Renal cortex interstitium (tissue), 11 donors: ENCODE data around the gene ATRNL1. TPM values are rescaled to one million over a fixed set of nuclear protein-coding genes. Genes with fewer than 3 reads are reported as not detected.
"Not testable (repeated sequence)": the region's sequence is repeated elsewhere in the genome, so short reads cannot be mapped to it uniquely, and the experiment has no call there.

Source experiments
- DNase-seq, 11 donors: peaks; one replicate each; pipeline ENCODE4 v3.0.0-alpha.2; 2013; ENCODE audit warnings: low read depth in 9 of 11, low spot score in 4 of 11; ENCODE audit errors: extremely low read depth in 1 of 11
- polyA plus RNA-seq, 3 donors: library from polyadenylated mRNA; unstranded; fragments of 120-200 nt; gene quantifications; one replicate each; pipeline ENCODE4 v1.2.1, GENCODE V29; 2013; ENCODE audit not compliant: insufficient read length in 3 of 3

Gene ATRNL1
- polyA plus RNA-seq, 3 donors, result 27.2 to 31.3 (median 27.6) TPM

DNA sequence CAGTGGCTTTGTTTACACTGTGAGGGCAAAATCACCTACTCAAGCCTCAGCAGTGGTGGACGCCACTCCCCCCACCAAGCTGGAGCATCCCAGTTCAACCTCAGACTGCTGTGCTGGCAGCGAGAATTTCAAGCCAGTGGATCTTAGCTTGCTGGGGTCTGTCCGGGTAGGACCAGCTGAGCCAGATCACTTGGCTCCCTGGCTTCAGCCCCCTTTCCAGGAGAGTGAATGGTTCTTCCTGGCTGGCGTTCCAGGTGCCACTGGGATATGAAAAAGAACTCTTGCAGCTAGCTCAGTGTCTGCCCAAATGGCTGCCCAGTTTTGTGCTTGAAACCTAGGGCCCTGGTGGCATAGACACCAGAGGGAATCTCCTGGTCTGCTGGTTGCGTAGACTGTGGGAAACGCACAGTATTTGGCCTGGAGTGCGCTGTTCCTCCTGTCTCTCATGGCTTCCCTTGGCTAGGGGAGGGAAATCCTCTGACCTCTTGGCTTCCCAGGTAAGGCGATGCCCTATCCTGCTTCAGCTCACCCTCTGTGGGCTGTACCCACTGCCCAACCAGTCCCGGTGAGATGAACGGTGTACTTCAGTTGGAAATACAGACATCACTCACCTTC, 398.5 kb downstream of the ATRNL1 start:
- no peak for DNase-seq

- no peak for DNase-seq
Measured at GRCh38 chr10:115503546-115503945, 410.4 kb downstream of the ATRNL1 start.

DNA sequence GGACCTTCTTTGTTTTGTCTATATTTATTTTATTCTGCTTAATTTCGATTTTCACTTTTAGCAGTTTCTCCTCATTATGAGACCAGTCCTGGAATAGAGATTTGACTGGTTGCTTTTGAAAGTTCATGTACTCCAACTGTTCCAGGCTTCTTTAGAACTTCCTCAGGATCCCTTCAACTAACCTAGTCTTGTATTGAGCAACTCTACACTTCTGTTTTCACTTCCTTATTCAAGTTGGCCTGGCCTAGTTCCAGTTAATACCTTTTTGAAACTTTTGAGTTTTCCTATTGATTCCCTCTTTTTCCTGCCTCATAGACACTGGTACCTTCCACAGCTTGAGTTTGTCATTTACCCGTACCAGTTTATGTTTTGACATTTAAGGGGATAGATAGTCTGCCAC, 421.7 kb downstream of the ATRNL1 start:
- no peak for DNase-seq

- no peak for DNase-seq
Measured at GRCh38 chr10:115525141-115525540, 432.0 kb downstream of the ATRNL1 start.

DNA sequence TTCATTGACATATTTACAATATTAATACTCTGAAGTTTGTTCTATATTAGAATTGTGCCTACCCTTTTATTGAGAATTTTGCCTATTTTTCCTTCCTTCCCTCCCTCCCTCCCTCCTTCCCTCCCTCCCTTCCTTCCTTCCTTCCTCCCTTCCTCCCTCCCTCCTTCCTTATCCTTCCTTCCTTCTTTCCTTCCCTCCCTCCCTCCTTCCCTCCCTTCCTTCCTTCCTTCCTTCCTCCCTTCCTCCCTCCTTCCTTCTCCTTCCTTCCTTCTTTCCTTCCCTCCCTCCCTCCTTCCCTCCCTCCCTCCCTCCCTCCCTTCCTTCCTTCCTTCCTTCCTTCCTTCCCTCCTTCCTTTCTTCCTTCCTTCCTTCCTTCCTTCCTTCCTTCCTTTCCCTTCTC, 434.5 kb downstream of the ATRNL1 start:
- DNase-seq, result not testable (repeated sequence)

- not testable (repeated sequence) for DNase-seq
Measured at GRCh38 chr10:115536401-115536800, 443.2 kb downstream of the ATRNL1 start.

GRCh38 chr10:115539142-115539762, 446.1 kb downstream of the ATRNL1 start:
- no peak for DNase-seq

GRCh38 chr10:115555887-115556402, 462.8 kb downstream of the ATRNL1 start:
- no peak for DNase-seq

GRCh38 chr10:115558252-115558651, 465.1 kb downstream of the ATRNL1 start:
- DNase-seq, result no peak

DNA sequence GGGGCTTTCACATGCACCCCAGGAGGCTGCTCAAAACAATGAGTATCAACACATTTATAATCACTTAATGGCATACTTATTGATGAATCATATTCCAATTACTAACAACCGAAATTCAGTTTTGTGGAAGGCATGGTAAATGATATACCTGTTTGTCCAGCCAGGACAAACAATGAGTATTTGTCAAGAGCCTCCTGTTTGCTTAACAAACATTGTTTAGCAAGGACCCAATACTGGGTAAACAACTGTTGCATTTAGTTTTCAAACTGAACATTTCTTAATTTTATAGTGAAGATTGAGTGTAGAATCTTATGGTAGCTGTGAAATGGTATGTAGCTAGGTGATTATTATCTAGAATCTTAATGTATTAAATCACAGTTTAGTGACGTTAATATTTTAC, 473.7 kb downstream of the ATRNL1 start:
- DNase-seq, result no peak

- DNase-seq, result no peak
Measured at GRCh38 chr10:115572740-115573455, 479.7 kb downstream of the ATRNL1 start.

GRCh38 chr10:115580239-115580638, 487.1 kb downstream of the ATRNL1 start:
- DNase-seq, result no peak

DNA sequence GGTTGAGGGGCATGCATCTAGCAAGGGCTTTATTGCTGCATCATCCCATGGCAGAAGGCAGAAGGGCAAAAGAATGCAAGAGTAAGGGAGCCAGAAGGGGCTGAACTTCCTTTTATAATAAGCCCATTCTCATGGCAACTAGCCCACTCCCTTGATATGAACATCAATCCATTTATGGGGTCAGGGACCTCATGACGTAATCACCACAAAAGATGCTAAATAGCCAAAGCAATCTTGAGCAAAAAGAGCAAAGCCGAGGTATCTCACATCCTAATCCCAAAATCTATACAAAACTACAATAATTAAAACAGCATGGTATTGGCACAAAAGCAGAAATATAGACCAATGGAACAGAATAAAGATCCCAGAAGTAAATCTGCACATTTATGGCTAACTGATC, 499.9 kb downstream of the ATRNL1 start:
- no peak for DNase-seq

DNA sequence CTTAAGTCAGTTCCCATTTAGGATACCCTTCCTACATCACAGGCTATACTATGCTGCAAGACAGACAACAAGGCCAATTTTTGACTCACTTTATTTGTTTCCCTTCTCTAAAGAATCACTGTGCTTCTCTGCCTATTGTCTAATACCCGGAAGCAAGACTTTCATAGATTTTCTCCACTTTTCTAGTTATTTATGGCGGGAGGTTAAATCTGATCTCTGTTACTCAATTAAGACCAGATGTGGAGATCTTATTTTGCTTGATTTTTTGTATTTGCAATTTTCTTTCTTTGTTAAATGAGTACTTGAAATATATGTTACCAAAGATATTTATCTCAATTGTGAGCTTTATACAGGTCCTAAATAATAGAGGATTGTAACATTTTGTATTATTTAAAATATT, 511.5 kb downstream of the ATRNL1 start:
- DNase-seq, result no peak

DNA sequence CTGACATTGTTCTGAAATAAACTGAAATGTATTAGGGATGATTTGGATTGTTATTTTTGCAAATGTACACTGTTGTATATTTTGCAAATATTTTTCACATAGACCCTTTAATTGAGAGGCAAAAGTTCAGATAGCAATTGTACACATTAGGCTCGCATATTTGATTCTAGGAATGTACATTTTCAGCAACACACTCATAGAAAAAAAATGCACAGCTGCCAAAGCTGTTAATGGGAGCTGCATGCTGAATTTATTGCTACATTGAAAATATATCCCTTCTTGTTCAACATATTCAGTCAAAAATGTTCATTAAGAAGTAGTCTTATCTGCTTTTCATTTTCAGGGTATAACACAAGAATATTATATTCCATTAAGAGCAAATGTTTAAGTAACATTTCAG, 512.9 kb downstream of the ATRNL1 start:
- no peak for DNase-seq

DNA sequence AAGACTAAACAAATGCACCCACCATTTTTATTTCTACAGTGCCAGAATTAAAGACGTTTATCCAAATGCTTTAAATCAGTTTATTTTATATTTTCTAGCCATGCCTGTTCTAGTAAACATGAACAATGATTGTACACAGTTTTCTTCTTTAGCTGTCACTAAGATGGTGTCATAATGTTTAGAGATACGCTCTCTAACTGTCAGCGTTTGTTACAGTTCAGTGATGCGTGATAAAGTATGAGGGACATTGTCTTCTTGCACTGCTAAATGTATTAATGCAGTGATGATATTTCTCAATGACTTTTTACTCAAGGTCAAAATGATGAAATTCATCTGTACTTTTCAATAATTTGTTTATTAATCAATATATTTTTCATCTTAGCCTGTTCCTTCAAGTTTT, 513.6 kb downstream of the ATRNL1 start:
- DNase-seq, result no peak

- no peak for DNase-seq
Measured at GRCh38 chr10:115624448-115624847, 531.3 kb downstream of the ATRNL1 start.

GRCh38 chr10:115628616-115629015, 535.5 kb downstream of the ATRNL1 start:
- no peak for DNase-seq

DNA sequence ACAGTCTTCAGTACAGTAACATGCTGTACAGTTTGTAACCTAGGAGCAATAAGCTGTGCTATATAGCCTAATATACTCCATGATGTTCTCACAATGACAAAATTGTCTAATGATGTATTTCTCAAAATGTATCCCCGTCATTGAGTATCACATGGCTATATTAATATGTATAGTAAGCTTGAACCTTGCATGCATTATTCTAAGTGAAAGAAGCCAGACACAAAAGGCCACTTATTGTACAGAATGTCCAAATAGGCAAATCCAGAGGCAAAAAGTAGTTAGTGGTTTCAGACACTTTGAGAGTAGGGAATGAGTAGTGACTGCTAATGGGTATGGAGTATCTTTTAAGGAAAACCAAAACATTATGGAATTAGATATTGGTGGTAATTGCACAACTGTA, 545.1 kb downstream of the ATRNL1 start:
- DNase-seq, result no peak

DNA sequence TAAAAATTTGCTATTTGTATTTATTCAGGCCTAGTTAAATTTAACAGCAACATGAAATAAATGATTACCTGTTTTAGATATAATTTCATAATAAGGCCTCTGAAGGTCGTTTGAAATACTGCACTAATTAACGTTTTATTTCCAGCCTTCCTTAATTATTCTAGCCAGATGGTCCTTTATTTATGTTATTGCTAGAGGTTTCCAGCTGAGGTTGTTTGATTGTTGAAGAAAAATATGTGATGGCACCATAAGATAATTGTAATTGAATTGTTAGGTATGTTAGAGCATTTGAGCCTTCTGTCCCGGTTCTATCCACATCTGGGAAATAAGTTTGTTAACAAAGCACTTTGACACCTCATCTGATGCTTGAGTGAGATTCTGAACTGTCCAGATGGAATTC, 556.1 kb downstream of the ATRNL1 start:
- DNase-seq, result no peak
